Left lung (tissue), 10 donors: ENCODE results near the gene SOX6. TPM values are rescaled to one million over a fixed set of nuclear protein-coding genes. Genes with fewer than 3 reads are reported as not detected.

Experiments
- ATAC-seq: fragments of 200-7000 bp; cut with Tn5 transposase; one replicate; pipeline ENCODE4 v1.9.1; 2020; ENCODE audit warnings: moderate library complexity
- DNase-seq, 4 donors: peaks; one replicate each; pipeline ENCODE4 v3.0.0-alpha.2; 2013 to 2020
- H3K27ac ChIP-seq, 2 donors: fragments of 200-600 bp; sonication (generic) in 1 of 2; one replicate each; pipeline versions ENCODE4 v1.5.0 to v1.8.0; 2020 to 2021
- H3K27me3 ChIP-seq, 2 donors: fragments of 200-600 bp; sonication (generic) in 1 of 2; one replicate each; pipeline versions ENCODE4 v1.5.0 to v1.8.0; 2020 to 2021
- H3K36me3 ChIP-seq, 2 donors: fragments of 200-600 bp; sonication (generic) in 1 of 2; one replicate each; pipeline versions ENCODE4 v1.5.0 to v1.8.0; 2020 to 2021
- H3K4me1 ChIP-seq, 2 donors: fragments of 200-600 bp; one replicate each; pipeline ENCODE4 v1.8.0; 2021
- H3K4me3 ChIP-seq, 2 donors: fragments of 200-600 bp; sonication (generic) in 1 of 2; one replicate each; pipeline versions ENCODE4 v1.5.0 to v1.8.0; 2020 to 2021; ENCODE audit warnings: mild to moderate bottlenecking in 1 of 2
- H3K9me3 ChIP-seq, 2 donors: fragments of 200-600 bp; sonication (generic) in 1 of 2; one replicate each; pipeline versions ENCODE4 v1.5.0 to v1.8.0; 2020 to 2021
- intact Hi-C, 2 donors: fragments of 100-400 bp; cut with DNase I; formaldehyde crosslinking; loops; one replicate each; pipeline versions ENCODE4 v1.11.2 to v1.14.2; 2022
- polyA plus RNA-seq, 6 donors: library from polyadenylated mRNA; unstranded; fragments of 120-200 nt; gene quantifications; one replicate each; pipeline ENCODE4 v1.2.1, GENCODE V29; 2013; ENCODE audit not compliant: insufficient read length in 6 of 6
- total RNA-seq, 2 donors: library from RNA; stranded (reverse); fragmentation: NEBNext Ultra II Directional; extraction: Animal tissue kit (Norgen Biotek cat#: 25700); gene quantifications; one replicate each; pipeline ENCODE4 v1.2.1, GENCODE V29; 2021
- TF ChIP-seq, protein P1 (sequence below), 2 donors: fragments of 200-600 bp; sonication (generic) in 1 of 2; IDR thresholded peaks; one replicate each; pipeline versions ENCODE4 v1.5.0 to v1.8.0; 2021; ENCODE audit warnings: antibody characterized with exemption in 2 of 2
- donor health status: DM: no; HTN: yes; CAD: no.
- donor health status: DM: no; HTN: no; CAD: no.

SOX6 gene
- total and polyA plus RNA-seq, 8 donors = 4.7 to 20.5 (median 15.6) TPM

DNA sequence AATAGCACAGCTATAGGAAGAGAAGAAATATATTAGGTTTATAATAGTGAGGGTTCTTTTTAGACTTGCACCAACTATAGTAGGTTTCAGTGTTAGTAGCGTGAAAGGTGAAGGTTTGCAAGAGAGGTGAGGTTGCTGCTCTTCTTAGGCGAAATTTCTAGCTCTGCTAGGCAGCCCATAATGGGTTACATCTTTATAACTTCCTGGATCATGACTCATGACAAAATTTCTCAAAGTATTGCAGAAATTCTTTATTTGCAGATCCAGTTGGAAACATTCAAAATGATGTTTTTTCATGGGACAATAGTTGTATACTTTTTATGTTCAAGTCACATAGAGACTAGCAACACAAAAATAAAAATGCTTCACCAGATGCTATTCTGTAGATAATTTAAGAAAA lies 260.0 kb downstream of the SOX6 start:
- DNase-seq (no peak), ATAC-seq (no peak)
- H3K27me3 ChIP-seq = no peaks in the 10 kb centered on the region
- H3K4me1 ChIP-seq = no peaks in the 10 kb centered on the region
- no peaks in the 10 kb centered on the region for H3K9me3 ChIP-seq
- no peak overlapping the region for H3K4me3 ChIP-seq
- intact Hi-C loops = no loop called here
- H3K36me3 ChIP-seq = no peaks in the 10 kb centered on the region
- H3K27ac ChIP-seq = no peak overlapping the region
- TF ChIP-seq, protein P1, sequence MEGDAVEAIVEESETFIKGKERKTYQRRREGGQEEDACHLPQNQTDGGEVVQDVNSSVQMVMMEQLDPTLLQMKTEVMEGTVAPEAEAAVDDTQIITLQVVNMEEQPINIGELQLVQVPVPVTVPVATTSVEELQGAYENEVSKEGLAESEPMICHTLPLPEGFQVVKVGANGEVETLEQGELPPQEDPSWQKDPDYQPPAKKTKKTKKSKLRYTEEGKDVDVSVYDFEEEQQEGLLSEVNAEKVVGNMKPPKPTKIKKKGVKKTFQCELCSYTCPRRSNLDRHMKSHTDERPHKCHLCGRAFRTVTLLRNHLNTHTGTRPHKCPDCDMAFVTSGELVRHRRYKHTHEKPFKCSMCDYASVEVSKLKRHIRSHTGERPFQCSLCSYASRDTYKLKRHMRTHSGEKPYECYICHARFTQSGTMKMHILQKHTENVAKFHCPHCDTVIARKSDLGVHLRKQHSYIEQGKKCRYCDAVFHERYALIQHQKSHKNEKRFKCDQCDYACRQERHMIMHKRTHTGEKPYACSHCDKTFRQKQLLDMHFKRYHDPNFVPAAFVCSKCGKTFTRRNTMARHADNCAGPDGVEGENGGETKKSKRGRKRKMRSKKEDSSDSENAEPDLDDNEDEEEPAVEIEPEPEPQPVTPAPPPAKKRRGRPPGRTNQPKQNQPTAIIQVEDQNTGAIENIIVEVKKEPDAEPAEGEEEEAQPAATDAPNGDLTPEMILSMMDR (IDR thresholded peaks at IDR 0.05) = no peak

DNA sequence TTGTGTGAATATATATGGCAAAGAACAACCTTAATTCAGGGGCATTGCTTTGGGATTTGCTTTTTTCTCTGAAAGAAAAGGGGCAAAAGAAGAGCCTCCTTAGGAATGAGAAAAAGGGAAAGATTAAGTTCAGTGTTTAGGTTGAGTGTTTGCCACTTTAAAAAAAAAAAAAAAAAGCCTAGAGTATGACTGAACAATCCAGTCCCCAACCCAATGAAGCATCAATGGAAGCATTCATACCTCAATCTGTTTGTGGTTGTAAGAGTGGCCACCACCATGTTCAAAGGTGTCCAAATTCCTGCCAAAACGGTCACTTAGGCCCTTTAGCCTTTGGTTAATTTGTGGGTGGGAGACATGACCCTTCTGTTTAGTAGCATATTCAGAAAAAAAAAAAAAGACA lies 260.6 kb downstream of the SOX6 start:
- no peak for DNase-seq
- TF ChIP-seq, protein P1 (IDR thresholded peaks at IDR 0.05) = no peak
- ATAC-seq = no peak
- H3K4me1 ChIP-seq = no peaks in the 10 kb centered on the region
- H3K27me3 ChIP-seq = no peaks in the 10 kb centered on the region
- intact Hi-C loops = no loop called here
- H3K36me3 ChIP-seq = no peaks in the 10 kb centered on the region
- no peak overlapping the region for H3K4me3 ChIP-seq
- H3K27ac ChIP-seq = no peak overlapping the region
- H3K9me3 ChIP-seq = no peaks in the 10 kb centered on the region

DNA sequence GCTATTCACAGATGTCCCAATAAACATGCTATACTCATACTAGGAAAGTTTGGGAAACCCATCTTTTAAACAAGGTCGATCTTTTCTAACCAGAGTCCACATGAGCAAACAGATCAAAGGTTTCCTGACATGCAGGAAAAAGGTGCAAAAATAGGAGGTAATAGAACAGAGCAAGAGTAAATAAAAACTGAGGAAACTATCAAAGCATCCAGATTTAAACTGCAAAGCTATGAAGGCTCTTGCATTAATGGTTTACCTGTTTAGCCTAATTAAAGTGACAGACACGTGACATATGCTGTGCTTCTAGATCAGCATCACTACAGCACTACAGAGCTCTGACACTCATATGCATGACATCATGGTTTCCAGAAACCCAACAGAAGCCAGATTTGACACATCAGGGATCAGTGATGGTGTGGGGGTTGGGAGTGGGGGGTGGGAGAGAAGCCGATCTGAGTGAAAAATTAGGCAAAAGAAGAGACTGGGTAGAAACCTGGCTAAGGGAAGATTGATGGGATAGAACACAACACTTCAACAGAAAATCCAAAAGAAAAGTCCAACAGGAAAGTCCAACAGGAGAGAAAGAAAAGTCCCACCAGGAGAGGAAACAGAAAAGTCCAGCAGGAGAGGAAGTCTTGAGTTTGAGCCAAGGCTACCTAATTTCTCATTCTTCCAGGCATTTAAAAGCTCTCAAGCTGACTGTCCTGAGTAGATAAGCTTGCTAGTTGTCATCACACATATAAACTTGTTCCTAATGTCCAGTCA lies 262.3 kb downstream of the SOX6 start:
- ATAC-seq (no peak), DNase-seq (no peak)
- H3K4me3 ChIP-seq = no peak overlapping the region
- no peaks in the 10 kb centered on the region for H3K9me3 ChIP-seq
- TF ChIP-seq, protein P1 (IDR thresholded peaks at IDR 0.05) = no peak
- no peaks in the 10 kb centered on the region for H3K4me1 ChIP-seq
- no peak overlapping the region for H3K27ac ChIP-seq
- intact Hi-C loops = no loop called here
- H3K36me3 ChIP-seq = no peaks in the 10 kb centered on the region
- no peaks in the 10 kb centered on the region for H3K27me3 ChIP-seq

DNA sequence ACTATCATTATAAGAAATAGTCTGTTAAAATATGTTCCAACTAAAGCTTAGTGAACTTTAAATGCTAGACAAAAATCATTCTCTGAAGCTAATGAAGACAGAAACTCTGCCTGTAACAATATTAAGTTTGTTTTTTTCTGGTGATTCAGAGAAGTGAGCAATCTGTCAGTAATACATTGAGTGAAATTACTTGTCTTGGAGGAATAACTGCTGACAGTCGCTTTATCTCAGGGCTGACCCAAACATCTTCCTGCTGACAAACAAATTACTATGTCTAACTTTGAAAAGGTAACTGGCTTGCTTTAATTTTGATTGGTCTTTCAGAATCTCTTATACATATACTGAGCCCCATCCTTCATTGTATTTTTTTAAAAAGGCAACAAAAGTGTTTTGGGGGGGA lies 264.5 kb downstream of the SOX6 start:
- no peak overlapping the region for H3K27ac ChIP-seq
- H3K9me3 ChIP-seq = no peaks in the 10 kb centered on the region
- no peak overlapping the region for H3K4me3 ChIP-seq
- ATAC-seq = no peak
- no peaks in the 10 kb centered on the region for H3K36me3 ChIP-seq
- DNase-seq = no peak
- TF ChIP-seq, protein P1 (IDR thresholded peaks at IDR 0.05) = no peak
- H3K27me3 ChIP-seq = no peaks in the 10 kb centered on the region
- H3K4me1 ChIP-seq = no peaks in the 10 kb centered on the region
- intact Hi-C loops = no loop called here

DNA sequence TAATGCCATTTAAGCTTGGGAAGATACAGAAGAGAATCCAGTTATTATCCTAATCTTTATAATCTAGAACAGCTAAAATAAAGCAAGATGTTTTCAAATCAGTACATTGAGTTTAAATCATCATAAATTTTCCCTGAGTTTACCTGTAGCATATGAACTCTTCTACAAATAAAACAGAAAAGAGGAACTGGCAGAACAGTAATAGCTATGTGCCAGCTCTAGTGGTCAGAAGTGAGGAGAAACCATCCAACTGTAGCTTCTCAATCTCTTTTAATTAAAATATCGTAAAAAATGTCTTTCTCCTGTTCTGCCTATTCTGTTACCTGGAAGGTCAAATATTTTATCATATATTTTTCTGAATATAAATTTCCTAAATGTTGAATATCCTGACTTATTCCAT lies 266.9 kb downstream of the SOX6 start:
- ATAC-seq (no peak), DNase-seq (no peak)
- H3K27ac ChIP-seq = no peak overlapping the region
- TF ChIP-seq, protein P1 (IDR thresholded peaks at IDR 0.05) = no peak
- H3K27me3 ChIP-seq = no peaks in the 10 kb centered on the region
- H3K4me3 ChIP-seq = no peak overlapping the region
- H3K36me3 ChIP-seq = no peaks in the 10 kb centered on the region
- H3K9me3 ChIP-seq = no peaks in the 10 kb centered on the region
- no peaks in the 10 kb centered on the region for H3K4me1 ChIP-seq
- intact Hi-C loops = no loop called here
